H9 (cell line): ENCODE measurements around the gene GALNT5. TPM values are rescaled to one million over a fixed set of nuclear protein-coding genes. Genes with fewer than 3 reads are reported as not detected.

Source experiments
- DNase-seq: peaks from one replicate; pipeline ENCODE4 v3.0.0-alpha.2; 2017
- H2AFZ ChIP-seq: one replicate; pipeline ENCODE4 v1.6.1; 2013; ENCODE audit warnings: mild to moderate bottlenecking, low read length, control low read depth, moderate library complexity
- H2AK5ac ChIP-seq: 2 replicates; pipeline ENCODE4 v1.6.1; 2013; ENCODE audit warnings: low read length, control low read depth, mixed read lengths; ENCODE audit not compliant: insufficient read length
- H2BK120ac ChIP-seq: one replicate; pipeline ENCODE4 v1.6.1; 2013; ENCODE audit warnings: low read depth, mild to moderate bottlenecking, low read length, control low read depth, inconsistent platforms; ENCODE audit not compliant: poor library complexity, severe bottlenecking
- H2BK12ac ChIP-seq: 2 replicates; pipeline ENCODE4 v1.6.1; 2013; ENCODE audit warnings: low read length, control low read depth, mixed read lengths, low read depth; ENCODE audit not compliant: insufficient read length
- H2BK15ac ChIP-seq: 2 replicates; pipeline ENCODE4 v1.6.1; 2013; ENCODE audit warnings: low read depth, low read length, control low read depth
- H2BK20ac ChIP-seq: one replicate; pipeline ENCODE4 v1.6.1; 2013; ENCODE audit warnings: low read depth, mild to moderate bottlenecking, low read length, control low read depth, inconsistent platforms; ENCODE audit not compliant: poor library complexity, severe bottlenecking
- H2BK5ac ChIP-seq: 2 replicates; pipeline ENCODE4 v1.6.1; 2013; ENCODE audit warnings: low read length, control low read depth, mixed read lengths; ENCODE audit not compliant: insufficient read length
- H3K14ac ChIP-seq: 2 replicates; pipeline ENCODE4 v1.6.1; 2013; ENCODE audit warnings: low read length, control low read depth; ENCODE audit not compliant: insufficient read depth
- H3K18ac ChIP-seq: 2 replicates; pipeline ENCODE4 v1.6.1; 2013; ENCODE audit warnings: low read depth, mild to moderate bottlenecking, mixed read lengths, low read length, control low read depth; ENCODE audit not compliant: insufficient read length
- H3K23ac ChIP-seq: 2 replicates; pipeline ENCODE4 v1.6.1; 2013; ENCODE audit warnings: low read length, control low read depth, mixed read lengths, low read depth; ENCODE audit not compliant: insufficient read length
- H3K23me2 ChIP-seq: 2 replicates; pipeline ENCODE4 v1.6.1; 2013; ENCODE audit warnings: low read depth, mild to moderate bottlenecking, mixed read lengths, low read length, control low read depth; ENCODE audit not compliant: insufficient read length, poor library complexity, severe bottlenecking
- H3K27ac ChIP-seq: 2 replicates; pipeline ENCODE4 v1.5.1; 2013; ENCODE audit warnings: low read length, control low read depth, mixed read lengths, low read depth; ENCODE audit not compliant: insufficient read length
- H3K27me3 ChIP-seq: 2 replicates; pipeline ENCODE4 v1.6.1; 2013; ENCODE audit warnings: low read length, control low read depth, inconsistent platforms; ENCODE audit not compliant: insufficient read depth
- H3K4ac ChIP-seq: 2 replicates; pipeline ENCODE4 v1.6.1; 2013; ENCODE audit warnings: low read depth, mild to moderate bottlenecking, control low read depth, inconsistent platforms, low read length, moderate library complexity
- H3K4me1 ChIP-seq: 2 replicates; pipeline ENCODE4 v1.6.1; 2013; ENCODE audit warnings: low read length, control low read depth, inconsistent platforms; ENCODE audit not compliant: insufficient read depth
- H3K4me2 ChIP-seq: 2 replicates; pipeline ENCODE4 v1.6.1; 2013; ENCODE audit warnings: low read length, control low read depth, mixed read lengths; ENCODE audit not compliant: insufficient read length, insufficient read depth
- H3K56ac ChIP-seq: 2 replicates; pipeline ENCODE4 v1.6.1; 2013; ENCODE audit warnings: low read depth, mild to moderate bottlenecking, mixed read lengths, low read length, control low read depth; ENCODE audit not compliant: insufficient read length
- H3K79me1 ChIP-seq: 2 replicates; pipeline ENCODE4 v1.6.1; 2013; ENCODE audit warnings: low read depth, mild to moderate bottlenecking, moderate library complexity, low read length, control low read depth, inconsistent platforms; ENCODE audit not compliant: insufficient read depth, poor library complexity, severe bottlenecking
- H3K79me2 ChIP-seq: 2 replicates; pipeline ENCODE4 v1.6.1; 2013; ENCODE audit warnings: low read length, control low read depth, inconsistent platforms; ENCODE audit not compliant: insufficient read depth
- H3K9ac ChIP-seq: 2 replicates; pipeline ENCODE4 v1.6.1; 2013; ENCODE audit warnings: low read length, control low read depth, mixed read lengths; ENCODE audit not compliant: insufficient read length; ENCODE audit errors: extremely low read depth
- H3K9me3 ChIP-seq: one replicate; pipeline ENCODE4 v1.6.1; 2013; ENCODE audit warnings: low read depth, low read length, inconsistent platforms; ENCODE audit not compliant: control insufficient read depth
- H3T11ph ChIP-seq: one replicate; pipeline ENCODE4 v1.6.1; 2013; ENCODE audit warnings: mild to moderate bottlenecking, low read length, control low read depth, inconsistent platforms
- H4K20me1 ChIP-seq: one replicate; pipeline ENCODE4 v1.6.1; 2013; ENCODE audit not compliant: control insufficient read depth, insufficient read length, insufficient read depth
- H4K5ac ChIP-seq: 2 replicates; pipeline ENCODE4 v1.6.1; 2013; ENCODE audit warnings: low read depth, mild to moderate bottlenecking, mixed read lengths, low read length, control low read depth; ENCODE audit not compliant: insufficient read length
- H4K8ac ChIP-seq: replicated peaks from 2 replicates; pipeline ENCODE4 v1.6.1; 2013; ENCODE audit warnings: low read length, control low read depth, mixed read lengths, low read depth; ENCODE audit not compliant: insufficient read length
- H4K91ac ChIP-seq: 2 replicates; pipeline ENCODE4 v1.6.1; 2013; ENCODE audit warnings: low read depth, mild to moderate bottlenecking, moderate library complexity, mixed read lengths, low read length, control low read depth; ENCODE audit not compliant: insufficient read length
- H3K27ac Mint-ChIP-seq, 3 experiments: 2 replicates in 2 of 3; 3 replicates in 1 of 3; pipeline ENCODE4 v1.8.0; 2020 to 2021; ENCODE audit warnings: mixed read lengths in 3 of 3, mild to moderate bottlenecking in 1 of 3, moderate library complexity in 1 of 3
- H3K27me3 Mint-ChIP-seq: 2 replicates; pipeline ENCODE4 v1.8.0; 2021; ENCODE audit warnings: low read depth, mild to moderate bottlenecking, moderate library complexity, mixed read lengths
- H3K36me3 Mint-ChIP-seq, 3 experiments: 2 replicates in 2 of 3; 3 replicates in 1 of 3; pipeline ENCODE4 v1.8.0; 2020 to 2021; ENCODE audit warnings: low read depth in 3 of 3, mixed read lengths in 3 of 3; ENCODE audit not compliant: insufficient read depth in 1 of 3
- H3K4me1 Mint-ChIP-seq, 2 experiments: 2 replicates each; pipeline ENCODE4 v1.8.0; 2020; ENCODE audit warnings: mixed read lengths in 2 of 2
- H3K4me3 Mint-ChIP-seq, 2 experiments: 2 replicates in 1 of 2; 3 replicates in 1 of 2; pipeline ENCODE4 v1.8.0; 2020 to 2021; ENCODE audit warnings: mild to moderate bottlenecking in 2 of 2, mixed read lengths in 2 of 2, moderate library complexity in 1 of 2
- H3K9me3 Mint-ChIP-seq, 2 experiments: 2 replicates in 1 of 2; 3 replicates in 1 of 2; pipeline ENCODE4 v1.8.0; 2020; ENCODE audit warnings: mild to moderate bottlenecking in 2 of 2, mixed read lengths in 2 of 2, moderate library complexity in 1 of 2
- CTCF ChIP-seq: fragments of 200-600 bp; sonication (generic); conservative IDR thresholded peaks from 3 replicates; pipeline ENCODE4 v1.8.0; 2021; ENCODE audit warnings: antibody characterized with exemption, mild to moderate bottlenecking
- WGBS: extraction: QIAGEN DNeasy Blood & Tissue Kit; methylation state at CpG from one replicate; pipeline ENCODE4 v1.1.7; 2013; ENCODE audit warnings: missing lambda C conversion rate, low lambda C conversion rate, mixed read lengths; ENCODE audit not compliant: insufficient read length; ENCODE audit errors: extremely low coverage; 5-methylcytosine and 5-hydroxymethylcytosine counted together
- total RNA-seq: library from RNA; stranded (reverse); gene quantifications from 2 replicates; pipeline ENCODE4 v1.2.1, GENCODE V29; 2021

The GALNT5 gene
- total RNA-seq, 1 experiment from 2014 or later: 0.17 TPM

GRCh38 chr2:157283468-157283867 lies 26.0 kb downstream of the GALNT5 start:
- H3K23me2 ChIP-seq: no peaks in the 10 kb centered on the region
- no CpG with 5 or more reads among the region's 2 CpGs for WGBS
- H3K4me2 ChIP-seq: no peak overlapping the region
- no peak overlapping the region for H2BK120ac ChIP-seq
- H3K4me3 Mint-ChIP-seq: no peak overlapping the region
- no peaks in the 10 kb centered on the region for H3K4me1 Mint-ChIP-seq
- no peaks in the 10 kb centered on the region for H3K27me3 Mint-ChIP-seq
- no peak overlapping the region for H2BK5ac ChIP-seq
- H2BK20ac ChIP-seq: no peak overlapping the region
- DNase-seq: no peak
- no peak overlapping the region for H2BK15ac ChIP-seq
- no peak overlapping the region for H2BK12ac ChIP-seq
- H3K79me2 ChIP-seq: no peaks in the 10 kb centered on the region
- H4K91ac ChIP-seq: no peak overlapping the region
- no peaks in the 10 kb centered on the region for H3K27me3 ChIP-seq
- H3K9me3 Mint-ChIP-seq: peaks cover 0 to 11% of the 10 kb centered on the region in 2 experiments; a peak in 4 of 5 replicates
- H4K20me1 ChIP-seq: no peaks in the 10 kb centered on the region
- no peak overlapping the region for H3K27ac Mint-ChIP-seq
- H3K79me1 ChIP-seq: no peaks in the 10 kb centered on the region
- no peak overlapping the region for H3T11ph ChIP-seq
- no peaks in the 10 kb centered on the region for H3K4me1 ChIP-seq
- no peak overlapping the region for H3K14ac ChIP-seq
- H3K9ac ChIP-seq: no peak overlapping the region
- H2AK5ac ChIP-seq: no peak overlapping the region
- H3K9me3 ChIP-seq: no peaks in the 10 kb centered on the region
- no peak overlapping the region for H3K18ac ChIP-seq
- H3K56ac ChIP-seq: no peak overlapping the region
- H3K23ac ChIP-seq: no peak overlapping the region
- no peak overlapping the region for H4K8ac ChIP-seq
- peaks cover 0 to 4% (median 2%) of the 10 kb centered on the region in 3 experiments; a peak in 1 of 7 replicates for H3K36me3 Mint-ChIP-seq
- H2AFZ ChIP-seq: no peak overlapping the region
- H3K4ac ChIP-seq: no peak overlapping the region
- TF ChIP-seq CTCF: no peak
- no peak overlapping the region for H3K27ac ChIP-seq
- H4K5ac ChIP-seq: no peak overlapping the region
